Activated naive CD4-positive, alpha-beta T cell treated with anti-CD3 and anti-CD28 coated beads for 36 hours (primary cell): ENCODE results near the gene SLC2A1. TPM values are rescaled to one million over a fixed set of nuclear protein-coding genes. Genes with fewer than 3 reads are reported as not detected.
"Not testable (repeated sequence)": the region's sequence is repeated elsewhere in the genome, so short reads cannot be mapped to it uniquely, and the experiment has no call there.

Experiments
- CTCF ChIA-PET: fragments of 350-600 bp; sonication (Branson Sonifier 250); formaldehyde crosslinking; loops from one replicate; lab custom pipeline; 2021; ENCODE audit warnings: antibody characterized with exemption; lab: Charles Lee
- DNase-seq: peaks from one replicate; pipeline ENCODE4 v3.0.0-alpha.2; 2020
- H3K27ac Mint-ChIP-seq: one replicate; pipeline ENCODE4 v1.8.0; 2021; ENCODE audit warnings: mild to moderate bottlenecking, mixed read lengths
- H3K27me3 Mint-ChIP-seq: one replicate; pipeline ENCODE4 v1.8.0; 2021; ENCODE audit warnings: low read depth, mixed read lengths
- H3K36me3 Mint-ChIP-seq: one replicate; pipeline ENCODE4 v1.8.0; 2021; ENCODE audit warnings: low read depth, mixed read lengths
- H3K4me1 Mint-ChIP-seq: one replicate; pipeline ENCODE4 v1.8.0; 2021; ENCODE audit warnings: low read depth, mixed read lengths
- H3K4me3 Mint-ChIP-seq: one replicate; pipeline ENCODE4 v1.8.0; 2021; ENCODE audit warnings: mild to moderate bottlenecking, moderate library complexity, mixed read lengths
- H3K9me3 Mint-ChIP-seq: one replicate; pipeline ENCODE4 v1.8.0; 2021; ENCODE audit warnings: mixed read lengths
- intact Hi-C: fragments of 100-400 bp; cut with micrococcal nuclease; formaldehyde crosslinking; loops from one replicate; pipeline ENCODE4 v1.15.1; 2023
- total RNA-seq, 2 experiments: library from RNA; stranded (reverse); gene quantifications; one replicate each; pipeline ENCODE4 v1.2.3, GENCODE V29; 2021

The SLC2A1 gene
- total RNA-seq, 2 experiments from 2014 or later, result 21.2 to 22.7 TPM

- Mint-ChIP-seq H3K4me3 (no peak overlapping the region), H3K4me1 (peaks cover 44% of the 10 kb centered on the region), H3K27ac (no peak overlapping the region), H3K36me3 (peaks cover 41% of the 10 kb centered on the region), H3K27me3 (no peaks in the 10 kb centered on the region), H3K9me3 (no peaks in the 10 kb centered on the region)
- CTCF ChIA-PET, result interaction anchor here (0.6 to 1.3 kb wide), 5 partner anchors 8 to 237 kb away, joined by 3 to 7 read pairs (median 3); no protein-coding TSS in a partner anchor
- intact Hi-C loops, result no loop called here
- no peak for DNase-seq
Measured at GRCh38 chr1:42927274-42927841, 31.3 kb downstream of the SLC2A1 start.

DNA sequence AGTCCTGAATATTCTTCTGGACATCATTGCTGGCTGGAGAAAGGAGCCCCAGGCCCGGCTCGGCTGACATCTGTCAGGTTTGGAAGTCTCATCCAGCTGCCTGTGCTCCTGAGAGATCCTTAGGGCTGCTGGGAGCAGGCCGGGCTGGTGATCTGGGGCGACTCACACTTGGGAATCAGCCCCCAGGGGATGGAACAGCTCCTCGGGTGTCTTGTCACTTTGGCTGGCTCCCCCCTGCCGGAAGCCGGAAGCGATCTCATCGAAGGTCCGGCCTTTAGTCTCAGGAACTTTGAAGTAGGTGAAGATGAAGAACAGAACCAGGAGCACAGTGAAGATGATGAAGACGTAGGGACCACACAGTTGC lies 31.8 kb downstream of the SLC2A1 start:
- CTCF ChIA-PET, result interaction anchor here (0.6 to 17.2 kb wide), 4 partner anchors 9 to 238 kb away, joined by 3 to 441 read pairs (median 3); no protein-coding TSS in a partner anchor
- DNase-seq, result no peak
- Mint-ChIP-seq H3K9me3 (no peaks in the 10 kb centered on the region), H3K27ac (no peak overlapping the region), H3K36me3 (peaks cover 40% of the 10 kb centered on the region), H3K4me3 (no peak overlapping the region), H3K4me1 (peaks cover 39% of the 10 kb centered on the region), H3K27me3 (no peaks in the 10 kb centered on the region)
- intact Hi-C loops, result no loop called here

DNA sequence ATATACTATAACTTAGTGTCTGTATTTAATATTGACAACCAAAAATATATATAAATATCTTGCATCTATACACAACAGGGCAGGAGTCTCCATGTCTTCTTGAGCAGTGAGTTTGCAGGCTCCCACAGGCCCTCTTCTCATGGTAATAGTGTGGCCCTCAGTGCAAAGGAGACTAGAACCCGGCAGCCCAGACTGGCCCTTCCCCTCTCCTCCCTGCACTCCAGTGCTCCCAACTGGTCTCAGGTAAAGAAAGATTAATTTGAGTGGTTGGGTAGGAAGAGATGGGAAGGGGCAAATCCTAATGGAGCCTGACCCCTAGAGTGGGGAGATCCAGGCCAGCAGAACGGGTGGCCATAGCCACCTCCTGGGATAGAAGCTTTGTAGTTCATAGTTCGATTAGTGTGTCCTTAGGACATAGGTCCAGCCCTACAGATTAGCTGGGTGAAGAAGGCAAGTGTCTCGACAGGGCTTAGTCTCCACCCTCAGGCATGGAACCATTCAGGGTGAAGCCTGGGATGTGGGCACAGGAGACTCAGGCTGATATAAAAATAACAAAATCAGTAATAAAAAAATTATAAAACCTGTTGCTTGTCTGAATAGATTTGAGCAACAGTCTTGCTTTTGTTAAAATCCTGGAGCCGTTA lies 32.3 kb downstream of the SLC2A1 start:
- Mint-ChIP-seq H3K4me3 (no peak overlapping the region), H3K36me3 (peaks cover 38% of the 10 kb centered on the region), H3K27ac (no peak overlapping the region), H3K9me3 (no peaks in the 10 kb centered on the region), H3K27me3 (no peaks in the 10 kb centered on the region), H3K4me1 (peaks cover 34% of the 10 kb centered on the region)
- CTCF ChIA-PET, result interaction anchor here (0.6 to 17.2 kb wide), 3 partner anchors 9 to 148 kb away, joined by 3 to 441 read pairs (median 3); no protein-coding TSS in a partner anchor
- intact Hi-C loops, result no loop called here
- DNase-seq, result no peak

GRCh38 chr1:42924851-42925760 lies 33.6 kb downstream of the SLC2A1 start:
- peak; percentile 36 for DNase-seq
- Mint-ChIP-seq H3K4me3 (peak overlapping the region; percentile 92), H3K9me3 (no peaks in the 10 kb centered on the region), H3K4me1 (peaks cover 24% of the 10 kb centered on the region), H3K36me3 (peaks cover 32% of the 10 kb centered on the region), H3K27me3 (no peaks in the 10 kb centered on the region), H3K27ac (peak overlapping the region; percentile 95)
- CTCF ChIA-PET, result interaction anchor here (17.2 kb wide), 1 partner anchor 149 kb away, joined by 441 read pairs; no protein-coding TSS in a partner anchor
- intact Hi-C loops, result loop anchor here (1.0 to 5.0 kb wide), 7 partner anchors 7 to 248 kb away; partner anchors contain the start of genes C1orf50, CFAP57, EBNA1BP2 and ERMAP

DNA sequence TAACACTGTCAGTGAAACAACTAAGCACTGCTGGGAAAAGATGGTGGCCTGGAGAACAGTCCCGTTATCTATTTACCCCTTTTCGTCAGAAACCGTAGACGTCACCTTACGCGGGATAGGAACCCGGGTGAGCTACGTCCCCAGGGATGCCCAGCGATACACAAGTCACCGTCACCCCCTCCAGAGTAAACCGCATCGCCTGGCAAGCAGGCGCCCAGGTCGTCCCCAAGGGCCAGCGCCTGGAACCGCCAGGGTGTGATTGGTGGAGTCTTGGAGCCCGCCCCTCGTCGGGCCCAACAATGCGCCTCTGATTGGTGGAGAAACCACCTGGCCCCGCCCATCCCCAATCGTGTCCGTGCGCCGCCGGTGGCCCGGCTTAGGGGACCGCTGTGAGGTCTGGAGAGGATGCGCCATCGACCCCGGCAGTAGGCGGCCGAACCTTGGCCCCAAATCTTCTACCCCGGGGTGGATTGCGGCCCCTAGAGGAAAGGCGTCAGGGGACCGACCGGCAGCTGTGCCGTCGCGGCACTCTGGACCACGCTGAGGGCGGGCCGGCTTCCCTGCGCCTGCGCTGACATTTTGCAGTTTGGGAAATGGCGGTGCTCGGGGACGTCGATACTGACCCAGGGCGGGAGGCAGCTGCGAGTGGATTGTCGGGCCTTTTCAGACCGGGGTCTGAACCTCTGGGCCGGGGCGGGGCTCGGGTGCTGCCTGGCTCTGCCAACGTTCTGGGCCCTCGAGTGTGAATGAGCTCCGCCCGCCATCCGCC lies 34.4 kb downstream of the SLC2A1 start:
- peak overlapping the region; percentile 92 for H3K4me3 Mint-ChIP-seq
- peak; percentile 95 for DNase-seq
- peaks cover 23% of the 10 kb centered on the region for H3K4me1 Mint-ChIP-seq
- no peaks in the 10 kb centered on the region for H3K27me3 Mint-ChIP-seq
- no peaks in the 10 kb centered on the region for H3K9me3 Mint-ChIP-seq
- CTCF ChIA-PET, result interaction anchor here (1.6 to 17.2 kb wide), 3 partner anchors 11 to 150 kb away, joined by 7 to 441 read pairs (median 11); no protein-coding TSS in a partner anchor
- intact Hi-C loops, result loop anchor here (1.0 to 5.0 kb wide), 7 partner anchors 8 to 249 kb away; partner anchors contain the start of genes C1orf50, CFAP57, EBNA1BP2 and ERMAP
- peaks cover 29% of the 10 kb centered on the region for H3K36me3 Mint-ChIP-seq
- H3K27ac Mint-ChIP-seq, result peak overlapping the region; percentile 88

GRCh38 chr1:42923367-42924081 lies 35.1 kb downstream of the SLC2A1 start:
- DNase-seq, result no peak
- Mint-ChIP-seq H3K36me3 (peaks cover 24% of the 10 kb centered on the region), H3K4me1 (peaks cover 23% of the 10 kb centered on the region), H3K27ac (peak overlapping the region; percentile 88), H3K4me3 (peak overlapping the region; percentile 92), H3K27me3 (no peaks in the 10 kb centered on the region), H3K9me3 (no peaks in the 10 kb centered on the region)
- intact Hi-C loops, result loop anchor here (1.0 to 5.0 kb wide), 8 partner anchors 9 to 249 kb away; partner anchors contain the start of genes C1orf50, CFAP57, EBNA1BP2 and ERMAP
- CTCF ChIA-PET, result interaction anchor here (0.6 to 17.2 kb wide), 16 partner anchors 9 to 1848 kb away, joined by 3 to 441 read pairs (median 4); partner anchors contain the start of gene ZNF691

- CTCF ChIA-PET, result interaction anchor here (0.6 to 17.2 kb wide), 19 partner anchors 8 to 1849 kb away, joined by 3 to 441 read pairs (median 4); partner anchors contain the start of genes C1orf50, P3H1 and ZNF691
- Mint-ChIP-seq H3K36me3 (peaks cover 17% of the 10 kb centered on the region), H3K9me3 (no peaks in the 10 kb centered on the region), H3K27ac (peak overlapping the region; percentile 88), H3K4me1 (peaks cover 23% of the 10 kb centered on the region), H3K4me3 (peak overlapping the region; percentile 92), H3K27me3 (no peaks in the 10 kb centered on the region)
- DNase-seq, result peak; percentile 80
- intact Hi-C loops, result loop anchor here (1.0 to 5.0 kb wide), 2 partner anchors 150 to 241 kb away; partner anchors contain the start of gene YBX1
Measured at GRCh38 chr1:42922687-42923366, 35.8 kb downstream of the SLC2A1 start.

DNA sequence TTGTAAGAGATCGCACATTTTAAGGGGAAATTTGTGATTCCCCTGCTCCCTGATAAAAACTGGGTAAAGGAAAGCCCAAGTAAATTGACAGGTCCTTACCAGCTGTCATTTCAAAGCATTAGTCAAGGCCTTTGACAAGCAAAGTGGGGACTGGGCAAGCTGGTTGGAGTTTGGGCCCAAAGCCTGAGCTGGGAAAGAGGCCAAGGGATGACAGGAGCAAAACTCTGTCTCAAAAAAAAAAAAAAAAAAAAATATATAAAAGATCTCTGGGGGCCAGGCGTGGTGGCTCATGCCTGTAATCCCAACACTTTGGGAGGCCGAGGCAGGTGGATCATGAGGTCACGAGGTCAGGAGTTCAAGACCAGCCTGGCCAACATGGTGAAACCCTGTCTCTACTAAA lies 36.9 kb downstream of the SLC2A1 start:
- no peaks in the 10 kb centered on the region for H3K27me3 Mint-ChIP-seq
- no peak overlapping the region for H3K27ac Mint-ChIP-seq
- intact Hi-C loops, result loop anchor here (5.0 kb wide), 1 partner anchor 239 kb away; the partner anchor contains the start of gene YBX1
- H3K36me3 Mint-ChIP-seq, result peaks cover 8% of the 10 kb centered on the region
- H3K9me3 Mint-ChIP-seq, result no peaks in the 10 kb centered on the region
- CTCF ChIA-PET, result interaction anchor here (1.1 to 17.2 kb wide), 8 partner anchors 9 to 155 kb away, joined by 3 to 441 read pairs (median 4); partner anchors contain the start of genes C1orf50 and P3H1
- no peak overlapping the region for H3K4me3 Mint-ChIP-seq
- DNase-seq, result no peak
- H3K4me1 Mint-ChIP-seq, result peaks cover 23% of the 10 kb centered on the region

DNA sequence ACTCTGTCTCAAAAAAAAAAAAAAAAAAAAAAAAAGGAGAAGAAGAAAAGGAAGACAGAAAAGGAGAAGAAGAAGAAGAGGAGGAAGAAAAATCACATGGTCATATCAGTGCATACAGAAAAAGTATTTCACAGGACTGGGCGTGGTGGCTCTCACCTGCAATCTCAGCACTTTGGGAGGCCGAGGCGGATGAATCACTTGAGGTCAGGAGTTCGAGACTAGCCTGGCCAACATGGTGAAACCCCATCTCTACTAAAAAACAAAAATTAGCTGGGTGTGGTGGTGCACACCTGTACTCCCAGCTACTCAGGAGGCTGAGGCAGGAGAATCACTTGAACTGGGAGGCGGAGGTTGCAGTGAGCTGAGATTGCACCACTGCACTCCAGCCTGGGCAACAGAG lies 39.0 kb downstream of the SLC2A1 start:
- not testable (repeated sequence) for H3K27me3 Mint-ChIP-seq, H3K27ac Mint-ChIP-seq, H3K9me3 Mint-ChIP-seq, DNase-seq, H3K4me3 Mint-ChIP-seq, H3K36me3 Mint-ChIP-seq
- intact Hi-C loops, result loop anchor here (5.0 kb wide), 1 partner anchor 237 kb away; the partner anchor contains the start of gene YBX1
- CTCF ChIA-PET, result interaction anchor here (0.6 to 17.2 kb wide), 2 partner anchors 83 to 155 kb away, joined by 3 to 441 read pairs; no protein-coding TSS in a partner anchor
- H3K4me1 Mint-ChIP-seq, result peaks cover 11% of the 10 kb centered on the region

DNA sequence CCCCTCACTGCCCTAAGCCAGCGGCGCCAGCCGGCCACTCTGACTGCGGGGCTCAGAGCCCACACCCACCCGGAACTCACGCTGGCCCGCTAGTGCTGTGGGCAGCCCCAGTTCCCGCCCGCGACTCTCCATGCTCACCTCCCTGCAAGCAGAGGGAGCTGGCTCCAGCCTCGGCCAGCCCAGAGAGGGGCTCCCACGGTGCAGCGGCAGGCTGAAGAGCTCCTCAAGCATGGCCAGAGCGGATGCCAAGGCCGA lies 41.5 kb downstream of the SLC2A1 start:
- peaks cover 2% of the 10 kb centered on the region for H3K4me1 Mint-ChIP-seq
- H3K4me3 Mint-ChIP-seq, result no peak overlapping the region
- intact Hi-C loops, result no loop called here
- H3K27me3 Mint-ChIP-seq, result no peaks in the 10 kb centered on the region
- no peaks in the 10 kb centered on the region for H3K36me3 Mint-ChIP-seq
- DNase-seq, result no peak
- no peak overlapping the region for H3K27ac Mint-ChIP-seq
- H3K9me3 Mint-ChIP-seq, result peaks cover 1% of the 10 kb centered on the region
- CTCF ChIA-PET, result interaction anchor here (0.6 to 17.2 kb wide), 4 partner anchors 49 to 438 kb away, joined by 3 to 441 read pairs (median 4); no protein-coding TSS in a partner anchor
